NCI-H524 treated with DMSO at 0.1 percent for 48 hours (cell line): ENCODE data around the gene FAM90A1.
A peak's percentile ranks its signal among the peaks of the same experiment; 100 is the strongest.
"Not testable (repeated sequence)": the region's sequence is repeated elsewhere in the genome, so short reads cannot be mapped to it uniquely, and the experiment has no call there.

Experiments used
- DNase-seq: peaks from one replicate; lab custom pipeline; 2025; lab: John Stamatoyannopoulos, UW

Gene FAM90A1

GRCh38 chr12:8233300-8233855, 6.0 kb upstream of the FAM90A1 start:
- not testable (repeated sequence) for DNase-seq

GRCh38 chr12:8231666-8232608, 4.5 kb upstream of the FAM90A1 start:
- not testable (repeated sequence) for DNase-seq

- DNase-seq: not testable (repeated sequence)
These were observed 3.6 kb upstream of the FAM90A1 start for GRCh38 chr12:8231049-8231448.

- DNase-seq: not testable (repeated sequence)
These were observed 2.1 kb upstream of the FAM90A1 start for GRCh38 chr12:8229486-8229885.

- DNase-seq: not testable (repeated sequence)
These were observed 1.2 kb upstream of the FAM90A1 start for GRCh38 chr12:8228607-8229006.

- not testable (repeated sequence) for DNase-seq
These were observed 287 bp upstream of the FAM90A1 start for GRCh38 chr12:8227732-8228077.

- DNase-seq: no peak
These were observed 1.1 kb downstream of the FAM90A1 start for GRCh38 chr12:8226355-8226754.

- not testable (repeated sequence) for DNase-seq
These were observed 2.6 kb downstream of the FAM90A1 start for GRCh38 chr12:8224782-8225181.

- DNase-seq: not testable (repeated sequence)
These were observed 3.8 kb downstream of the FAM90A1 start for GRCh38 chr12:8223646-8224045.

GRCh38 chr12:8222303-8222702, 5.1 kb downstream of the FAM90A1 start:
- DNase-seq: not testable (repeated sequence)

- DNase-seq: not testable (repeated sequence)
These were observed 5.6 kb downstream of the FAM90A1 start for GRCh38 chr12:8221844-8222243.

GRCh38 chr12:8221375-8221774, 6.0 kb downstream of the FAM90A1 start:
- DNase-seq: not testable (repeated sequence)

GRCh38 chr12:8218711-8219382, 8.6 kb downstream of the FAM90A1 start:
- DNase-seq: not testable (repeated sequence)

GRCh38 chr12:8197685-8198308, 29.6 kb downstream of the FAM90A1 start:
- DNase-seq: not testable (repeated sequence)

GRCh38 chr12:8188088-8188487, 39.3 kb downstream of the FAM90A1 start:
- DNase-seq: peak; percentile 3

- not testable (repeated sequence) for DNase-seq
These were observed 43.2 kb downstream of the FAM90A1 start for GRCh38 chr12:8184206-8184605.

- not testable (repeated sequence) for DNase-seq
These were observed 44.1 kb downstream of the FAM90A1 start for GRCh38 chr12:8183346-8183745.

GRCh38 chr12:8182923-8183322, 44.5 kb downstream of the FAM90A1 start:
- DNase-seq: not testable (repeated sequence)

GRCh38 chr12:8181271-8181670, 46.1 kb downstream of the FAM90A1 start:
- DNase-seq: not testable (repeated sequence)

- peak; percentile 27 for DNase-seq
These were observed 47.3 kb downstream of the FAM90A1 start for GRCh38 chr12:8179989-8180585.

- not testable (repeated sequence) for DNase-seq
These were observed 54.5 kb downstream of the FAM90A1 start for GRCh38 chr12:8172911-8173310.
